Ectodermal cell (in vitro differentiated cells): ENCODE measurements around the gene MAP3K13. TPM values are rescaled to one million over a fixed set of nuclear protein-coding genes. Genes with fewer than 3 reads are reported as not detected.

Experiments
- H3K27ac ChIP-seq: 2 replicates; pipeline ENCODE4 v1.7.0; 2013; ENCODE audit warnings: mild to moderate bottlenecking, low read depth, low read length; ENCODE audit not compliant: insufficient read depth, poor library complexity, severe bottlenecking
- H3K27me3 ChIP-seq: 2 replicates; pipeline ENCODE4 v1.7.0; 2013; ENCODE audit warnings: mild to moderate bottlenecking, low read length; ENCODE audit not compliant: insufficient read depth, control insufficient read depth, poor library complexity, severe bottlenecking
- H3K36me3 ChIP-seq: one replicate; pipeline ENCODE4 v1.7.0; 2013; ENCODE audit warnings: low read length; ENCODE audit not compliant: control insufficient read depth, insufficient read depth
- H3K4me1 ChIP-seq: one replicate; pipeline ENCODE4 v1.7.0; 2013; ENCODE audit warnings: low read length; ENCODE audit not compliant: control insufficient read depth, insufficient read depth
- H3K4me3 ChIP-seq: 2 replicates; pipeline ENCODE4 v1.7.0; 2013; ENCODE audit warnings: low read depth, low read length, control low read depth; ENCODE audit not compliant: insufficient read depth
- H3K9me3 ChIP-seq: 2 replicates; pipeline ENCODE4 v1.7.0; 2013; ENCODE audit warnings: mild to moderate bottlenecking, low read length, moderate library complexity; ENCODE audit not compliant: control insufficient read depth
- WGBS, 2 experiments: methylation state at CpG; one replicate each; pipeline ENCODE4 v1.1.7; 2013; ENCODE audit warnings: missing lambda C conversion rate in 2 of 2; 5-methylcytosine and 5-hydroxymethylcytosine counted together
- polyA plus RNA-seq, 4 experiments: library from polyadenylated mRNA; stranded (reverse); fragments of 50-300 nt; gene quantifications; one replicate each; pipeline ENCODE4 v1.2.3, GENCODE V29; 2013

Gene MAP3K13
- 22.4 TPM for polyA plus RNA-seq (2013, experiment 1 of 4)
- polyA plus RNA-seq (2013, experiment 2 of 4): 26.5 TPM
- polyA plus RNA-seq (2013, experiment 3 of 4): 19.3 TPM
- polyA plus RNA-seq (2013, experiment 4 of 4): 24.7 TPM

- peak within 1 kb of the TSS; percentile 45 for H3K4me3 ChIP-seq
- H3K36me3 ChIP-seq: no peaks in the 10 kb centered on the region
- no peak within 1 kb of the TSS for H3K27ac ChIP-seq
- H3K4me1 ChIP-seq: peaks cover 4% of the 10 kb centered on the region
- no peaks in the 10 kb centered on the region for H3K9me3 ChIP-seq
- peaks cover 37% of the 10 kb centered on the region for H3K27me3 ChIP-seq
- 1 to 2% methylated on average over 17 of the region's 17 CpGs for WGBS, 2 experiments
These were observed at the start of gene MAP3K13 for GRCh38 chr3:185362850-185363661. MAP3K13 (plus strand) TSS chr3:185363136; CDS start chr3:185428582, 65,446 bp downstream.

- Histone ChIP-seq H3K27me3 (no peaks in the 10 kb centered on the region), H3K27ac (no peak overlapping the region), H3K36me3 (no peaks in the 10 kb centered on the region), H3K9me3 (no peaks in the 10 kb centered on the region), H3K4me3 (no peak overlapping the region), H3K4me1 (no peaks in the 10 kb centered on the region)
- WGBS, 2 experiments: 90 to 93% methylated on average over 3 of the region's 3 CpGs
These were observed 49.2 kb upstream of the MAP3K13 start for GRCh38 chr3:185313693-185314246.

GRCh38 chr3:185316740-185317412 lies 46.1 kb upstream of the MAP3K13 start:
- Histone ChIP-seq H3K4me3 (no peak overlapping the region), H3K9me3 (no peaks in the 10 kb centered on the region), H3K36me3 (no peaks in the 10 kb centered on the region), H3K4me1 (no peaks in the 10 kb centered on the region), H3K27ac (no peak overlapping the region), H3K27me3 (no peaks in the 10 kb centered on the region)
- 92 to 94% methylated on average over 5 of the region's 6 CpGs for WGBS, 2 experiments

- Histone ChIP-seq H3K9me3 (no peaks in the 10 kb centered on the region), H3K36me3 (no peaks in the 10 kb centered on the region), H3K27me3 (no peaks in the 10 kb centered on the region), H3K4me1 (no peaks in the 10 kb centered on the region), H3K27ac (no peak overlapping the region), H3K4me3 (no peak overlapping the region)
- WGBS, 2 experiments: 94% methylated on average over 2 of the region's 3 CpGs; no CpG with 5 or more reads in 1 of the 2 experiments
These were observed 45.3 kb upstream of the MAP3K13 start for GRCh38 chr3:185317674-185318073.

- H3K27me3 ChIP-seq: no peaks in the 10 kb centered on the region
- WGBS, 2 experiments: 76 to 100% methylated on average over 1 of the region's 1 CpG
- no peak overlapping the region for H3K27ac ChIP-seq
- no peaks in the 10 kb centered on the region for H3K9me3 ChIP-seq
- no peaks in the 10 kb centered on the region for H3K36me3 ChIP-seq
- no peak overlapping the region for H3K4me3 ChIP-seq
- no peaks in the 10 kb centered on the region for H3K4me1 ChIP-seq
These were observed 44.8 kb upstream of the MAP3K13 start for GRCh38 chr3:185318141-185318540.

GRCh38 chr3:185319801-185320200 lies 43.1 kb upstream of the MAP3K13 start:
- H3K9me3 ChIP-seq: no peaks in the 10 kb centered on the region
- no peaks in the 10 kb centered on the region for H3K36me3 ChIP-seq
- no peak overlapping the region for H3K27ac ChIP-seq
- H3K4me3 ChIP-seq: no peak overlapping the region
- no peaks in the 10 kb centered on the region for H3K4me1 ChIP-seq
- no peaks in the 10 kb centered on the region for H3K27me3 ChIP-seq
- WGBS, 2 experiments: 96 to 97% methylated on average over 3 to 6 of the region's 6 CpGs

- Histone ChIP-seq H3K4me1 (no peaks in the 10 kb centered on the region), H3K36me3 (no peaks in the 10 kb centered on the region), H3K4me3 (no peak overlapping the region), H3K27me3 (no peaks in the 10 kb centered on the region), H3K27ac (no peak overlapping the region), H3K9me3 (no peaks in the 10 kb centered on the region)
- WGBS, 2 experiments: 93 to 95% methylated on average over 4 to 8 of the region's 10 CpGs
These were observed 42.0 kb upstream of the MAP3K13 start for GRCh38 chr3:185320949-185321348.

- H3K4me1 ChIP-seq: no peaks in the 10 kb centered on the region
- 93 to 95% methylated on average over 5 of the region's 5 CpGs for WGBS, 2 experiments
- no peak overlapping the region for H3K27ac ChIP-seq
- no peaks in the 10 kb centered on the region for H3K27me3 ChIP-seq
- no peaks in the 10 kb centered on the region for H3K36me3 ChIP-seq
- no peaks in the 10 kb centered on the region for H3K9me3 ChIP-seq
- no peak overlapping the region for H3K4me3 ChIP-seq
These were observed 40.7 kb upstream of the MAP3K13 start for GRCh38 chr3:185322101-185322719.

GRCh38 chr3:185325946-185326791 lies 36.8 kb upstream of the MAP3K13 start:
- H3K9me3 ChIP-seq: no peaks in the 10 kb centered on the region
- 86 to 90% methylated on average over 8 of the region's 8 CpGs for WGBS, 2 experiments
- no peaks in the 10 kb centered on the region for H3K27me3 ChIP-seq
- H3K4me1 ChIP-seq: no peaks in the 10 kb centered on the region
- H3K36me3 ChIP-seq: no peaks in the 10 kb centered on the region
- no peak overlapping the region for H3K4me3 ChIP-seq
- no peak overlapping the region for H3K27ac ChIP-seq
